GM19043 (cell line): ENCODE measurements around the gene OSBPL6.
"Not testable (repeated sequence)": the region's sequence is repeated elsewhere in the genome, so short reads cannot be mapped to it uniquely, and the experiment has no call there.

ENCODE experiments used
- ATAC-seq: cut with Tn5 transposase; IDR thresholded peaks from one replicate; pipeline ENCODE4 v1.9.1; 2021; ENCODE audit warnings: low read depth; ENCODE audit not compliant: unreplicated experiment

OSBPL6 gene

GRCh38 chr2:178295906-178296305, 101.6 kb downstream of the OSBPL6 start:
- ATAC-seq, result no peak

- no peak for ATAC-seq
These were observed 102.2 kb downstream of the OSBPL6 start for GRCh38 chr2:178296394-178297090.

GRCh38 chr2:178297091-178297411, 102.7 kb downstream of the OSBPL6 start:
- no peak for ATAC-seq

GRCh38 chr2:178298785-178299212, 104.5 kb downstream of the OSBPL6 start:
- ATAC-seq, result no peak

GRCh38 chr2:178301649-178302238, 107.4 kb downstream of the OSBPL6 start:
- no peak for ATAC-seq

GRCh38 chr2:178304333-178304732, 110.0 kb downstream of the OSBPL6 start:
- no peak for ATAC-seq

GRCh38 chr2:178306352-178307073, 112.2 kb downstream of the OSBPL6 start:
- ATAC-seq, result peak; percentile 97

GRCh38 chr2:178307650-178308049, 113.3 kb downstream of the OSBPL6 start:
- ATAC-seq, result no peak

GRCh38 chr2:178309541-178309940, 115.2 kb downstream of the OSBPL6 start:
- no peak for ATAC-seq

- ATAC-seq, result no peak
These were observed 120.8 kb downstream of the OSBPL6 start for GRCh38 chr2:178315078-178315477.

- ATAC-seq, result no peak
These were observed 121.2 kb downstream of the OSBPL6 start for GRCh38 chr2:178315488-178315948.

GRCh38 chr2:178317811-178318210, 123.5 kb downstream of the OSBPL6 start:
- no peak for ATAC-seq

- no peak for ATAC-seq
These were observed 125.8 kb downstream of the OSBPL6 start for GRCh38 chr2:178320011-178320585.

GRCh38 chr2:178322068-178322467, 127.8 kb downstream of the OSBPL6 start:
- ATAC-seq, result no peak

- ATAC-seq, result not testable (repeated sequence)
These were observed 129.0 kb downstream of the OSBPL6 start for GRCh38 chr2:178323331-178323730.

GRCh38 chr2:178324077-178324476, 129.8 kb downstream of the OSBPL6 start:
- ATAC-seq, result no peak

GRCh38 chr2:178325268-178325667, 131.0 kb downstream of the OSBPL6 start:
- no peak for ATAC-seq

- no peak for ATAC-seq
These were observed 133.2 kb downstream of the OSBPL6 start for GRCh38 chr2:178327516-178327915.

GRCh38 chr2:178328037-178328436, 133.7 kb downstream of the OSBPL6 start:
- ATAC-seq, result no peak

GRCh38 chr2:178330175-178331017, 136.1 kb downstream of the OSBPL6 start:
- ATAC-seq, result no peak
